Measurements from ENCODE around the gene RELL1.

The RELL1 gene

GRCh38 chr4:37686373-37687193 lies at the start of gene RELL1:
Gene RELL1 (minus strand): TSS chr4:37686376. CDS start chr4:37686287, 89 bp downstream.
- DNase-seq (ENCODE audit: low read depth), result peak; percentile 97

- DNase-seq (ENCODE audit: low read depth), result no peak
Measured at GRCh38 chr4:37735578-37735977, 49.4 kb upstream of the RELL1 start.

GRCh38 chr4:37734989-37735388 lies 48.8 kb upstream of the RELL1 start:
- no peak for DNase-seq (ENCODE audit: low read depth)

GRCh38 chr4:37733240-37733867 lies 47.2 kb upstream of the RELL1 start:
- DNase-seq (ENCODE audit: low read depth), result no peak

GRCh38 chr4:37732526-37733186 lies 46.5 kb upstream of the RELL1 start:
- DNase-seq (ENCODE audit: low read depth), result no peak

GRCh38 chr4:37729649-37730004 lies 43.5 kb upstream of the RELL1 start:
- DNase-seq (ENCODE audit: low read depth), result no peak

- no peak for DNase-seq (ENCODE audit: low read depth)
Measured at GRCh38 chr4:37728064-37728463, 41.9 kb upstream of the RELL1 start.

- DNase-seq (ENCODE audit: low read depth), result no peak
Measured at GRCh38 chr4:37727635-37728034, 41.5 kb upstream of the RELL1 start.

- no peak for DNase-seq (ENCODE audit: low read depth)
Measured at GRCh38 chr4:37726666-37727065, 40.5 kb upstream of the RELL1 start.

- no peak for DNase-seq (ENCODE audit: low read depth)
Measured at GRCh38 chr4:37725718-37726117, 39.5 kb upstream of the RELL1 start.

- no peak for DNase-seq (ENCODE audit: low read depth)
Measured at GRCh38 chr4:37723067-37723466, 36.9 kb upstream of the RELL1 start.

- no peak for DNase-seq (ENCODE audit: low read depth)
Measured at GRCh38 chr4:37721995-37722638, 35.9 kb upstream of the RELL1 start.

- no peak for DNase-seq (ENCODE audit: low read depth)
Measured at GRCh38 chr4:37719021-37719420, 32.8 kb upstream of the RELL1 start.

GRCh38 chr4:37717576-37717975 lies 31.4 kb upstream of the RELL1 start:
- DNase-seq (ENCODE audit: low read depth), result no peak

GRCh38 chr4:37715889-37716402 lies 29.8 kb upstream of the RELL1 start:
- no peak for DNase-seq (ENCODE audit: low read depth)

- DNase-seq (ENCODE audit: low read depth), result no peak
Measured at GRCh38 chr4:37710491-37710890, 24.3 kb upstream of the RELL1 start.

- DNase-seq (ENCODE audit: low read depth), result no peak
Measured at GRCh38 chr4:37706032-37706431, 19.9 kb upstream of the RELL1 start.

GRCh38 chr4:37705571-37705970 lies 19.4 kb upstream of the RELL1 start:
- DNase-seq (ENCODE audit: low read depth), result no peak

GRCh38 chr4:37699868-37700481 lies 13.8 kb upstream of the RELL1 start:
- DNase-seq (ENCODE audit: low read depth), result no peak

- DNase-seq (ENCODE audit: low read depth), result no peak
Measured at GRCh38 chr4:37697566-37697965, 11.4 kb upstream of the RELL1 start.

- DNase-seq (ENCODE audit: low read depth), result no peak
Measured at GRCh38 chr4:37693450-37694190, 7.4 kb upstream of the RELL1 start.
